HCT116 (cell line): ENCODE measurements around the gene NCAPD3. TPM values are rescaled to one million over a fixed set of nuclear protein-coding genes. Genes with fewer than 3 reads are reported as not detected.

Source experiments
- ATAC-seq: fragments of 200-7000 bp; cut with Tn5 transposase; 2 replicates; pipeline ENCODE4 v1.9.1; 2020; ENCODE audit warnings: mild to moderate bottlenecking, moderate library complexity
- BruUV-seq: library from RNA; stranded (reverse); fragments of 400-500 nt; replicated peaks from 2 replicates; lab custom pipeline; 2021; lab: Mats Ljungman, UMichigan
- CTCF ChIA-PET: fragments of 300-600 bp; sonication (Branson Sonifier 250); formaldehyde crosslinking; loops from one replicate; lab custom pipeline; 2021; ENCODE audit warnings: antibody characterized with exemption; lab: Charles Lee
- POLR2A ChIA-PET: fragments of 300-600, 350-600 bp; sonication (Branson Sonifier 250); formaldehyde crosslinking; loops from one replicate; lab custom pipeline; 2021; ENCODE audit warnings: antibody characterized with exemption; lab: Charles Lee
- RAD21 ChIA-PET, 2 experiments: fragments of 300-600 bp; sonication (Branson Sonifier 250); formaldehyde crosslinking; loops; one replicate each; lab custom pipeline; 2023; ENCODE audit warnings: low total read pairs in 2 of 2; ENCODE audit not compliant: uncharacterized antibody in 2 of 2, unreplicated experiment in 2 of 2, low non-redundant PET in 1 of 2; lab: Charles Lee
- DNase-seq: peaks from one replicate; pipeline ENCODE4 v3.0.0-alpha.2; 2010; ENCODE audit warnings: low read depth, low spot score
- H2AFZ ChIP-seq: fragments of 200-600 bp; shearing (Covaris generic), sonication (generic); 2 replicates; pipeline ENCODE4 v1.6.1; 2017; ENCODE audit warnings: low read depth, mixed run types, mixed read lengths, antibody characterized with exemption, low read length; ENCODE audit not compliant: poor library complexity, severe bottlenecking
- H3K27ac ChIP-seq: 2 replicates; pipeline ENCODE4 v1.5.1; 2012; ENCODE audit warnings: low read depth, low read length
- H3K27me3 ChIP-seq: fragments of 200-600 bp; sonication (generic); 2 replicates; pipeline ENCODE4 v1.6.1; 2016; ENCODE audit warnings: mixed run types, low read length, mixed read lengths; ENCODE audit not compliant: insufficient read depth
- H3K36me3 ChIP-seq, 2 experiments: fragments of 200-500 bp in 1 of 2; fragments of 200-600 bp in 1 of 2; sonication (Bioruptor generic) in 1 of 2; sonication (generic) in 1 of 2; 2 replicates each; pipeline versions ENCODE4 v1.5.1 to v1.6.1; 2014 to 2016; ENCODE audit warnings: low read length in 2 of 2, inconsistent platforms in 1 of 2, mixed read lengths in 1 of 2, mixed run types in 1 of 2; ENCODE audit not compliant: insufficient read depth in 2 of 2, control insufficient read depth in 1 of 2
- H3K4me1 ChIP-seq, 2 experiments: fragments of 200-600 bp in 1 of 2; sonication (generic) in 1 of 2; 2 replicates each; pipeline versions ENCODE4 v1.5.1 to v1.6.1; 2012 to 2017; ENCODE audit warnings: low read length in 2 of 2, inconsistent platforms in 1 of 2, mild to moderate bottlenecking in 1 of 2, mixed read lengths in 1 of 2, mixed run types in 1 of 2, moderate library complexity in 1 of 2; ENCODE audit not compliant: insufficient read depth in 2 of 2, control insufficient read depth in 1 of 2
- H3K4me2 ChIP-seq: fragments of 200-600 bp; sonication (generic); 2 replicates; pipeline ENCODE4 v1.6.1; 2017; ENCODE audit warnings: mixed run types, low read length, mixed read lengths
- H3K4me3 ChIP-seq, 2 experiments: fragments of 200-600 bp in 1 of 2; sonication (generic) in 1 of 2; replicated peaks in 1 of 2; 2 replicates each; pipeline ENCODE4 v1.5.1; 2011 to 2016; ENCODE audit warnings: low read length in 2 of 2, control low read depth in 1 of 2, low read depth in 1 of 2, mild to moderate bottlenecking in 1 of 2, mixed read lengths in 1 of 2, mixed run types in 1 of 2
- H3K79me2 ChIP-seq: fragments of 200-600 bp; sonication (generic); 2 replicates; pipeline ENCODE4 v1.6.1; 2017; ENCODE audit warnings: mild to moderate bottlenecking, mixed run types, low read length, moderate library complexity, mixed read lengths; ENCODE audit not compliant: insufficient read depth
- H3K9ac ChIP-seq: fragments of 200-600 bp; sonication (generic); 2 replicates; pipeline ENCODE4 v1.6.1; 2016; ENCODE audit warnings: low read length, mixed read lengths
- H3K9me2 ChIP-seq: fragments of 200-600 bp; sonication (generic), shearing (Covaris generic); 2 replicates; pipeline ENCODE4 v1.6.1; 2017; ENCODE audit warnings: mixed run types, mild to moderate bottlenecking, moderate library complexity; ENCODE audit not compliant: insufficient read depth
- H3K9me3 ChIP-seq, 2 experiments: fragments of 200-500 bp in 1 of 2; fragments of 200-600 bp in 1 of 2; sonication (Bioruptor generic) in 1 of 2; sonication (generic) in 1 of 2; 2 replicates each; pipeline ENCODE4 v1.6.1; 2014 to 2017; ENCODE audit warnings: low read length in 2 of 2, mixed read lengths in 2 of 2, inconsistent platforms in 1 of 2, low read depth in 1 of 2, mild to moderate bottlenecking in 1 of 2, mixed run types in 1 of 2, moderate library complexity in 1 of 2; ENCODE audit not compliant: control insufficient read depth in 1 of 2, insufficient read depth in 1 of 2
- H4K20me1 ChIP-seq: fragments of 200-600 bp; sonication (generic), shearing (Covaris generic); 2 replicates; pipeline ENCODE4 v1.6.1; 2017; ENCODE audit warnings: mixed run types, mild to moderate bottlenecking, moderate library complexity; ENCODE audit not compliant: insufficient read depth
- CBX3 ChIP-seq: IDR thresholded peaks from 2 replicates; pipeline ENCODE4 v1.6.1; 2012; ENCODE audit warnings: low read depth
- CEBPB ChIP-seq: IDR thresholded peaks from 2 replicates; pipeline ENCODE4 v1.6.1; 2012; ENCODE audit warnings: low read depth
- CTCF ChIP-seq, 3 experiments: fragments of 200-600 bp in 1 of 3; sonication (generic) in 1 of 3; IDR thresholded peaks in 2 of 3; conservative IDR thresholded peaks in 1 of 3; 2 replicates each; pipeline ENCODE4 v1.5.1; 2012 to 2017; ENCODE audit warnings: low read depth in 2 of 3, low read length in 2 of 3, antibody characterized with exemption in 1 of 3, borderline replicate concordance in 1 of 3, control low read depth in 1 of 3, mild to moderate bottlenecking in 1 of 3, mixed read lengths in 1 of 3, mixed run types in 1 of 3, moderate library complexity in 1 of 3; ENCODE audit not compliant: insufficient read depth in 1 of 3
- ELF1 ChIP-seq: IDR thresholded peaks from 2 replicates; pipeline ENCODE4 v1.6.1; 2012; ENCODE audit warnings: low read depth, borderline replicate concordance
- EZH2 ChIP-seq: fragments of 200-600 bp; sonication (generic); IDR thresholded peaks from 2 replicates; pipeline ENCODE4 v1.6.1; 2017; ENCODE audit warnings: antibody characterized with exemption, mixed run types
- EZH2phosphoT487 ChIP-seq: fragments of 200-600 bp; IDR thresholded peaks from 2 replicates; pipeline ENCODE4 v1.6.1; 2018; ENCODE audit warnings: antibody characterized with exemption, borderline replicate concordance
- JUND ChIP-seq: IDR thresholded peaks from 2 replicates; pipeline ENCODE4 v1.6.1; 2012
- MAX ChIP-seq: IDR thresholded peaks from 2 replicates; pipeline ENCODE4 v1.6.1; 2012
- POLR2A ChIP-seq: IDR thresholded peaks from 2 replicates; pipeline ENCODE4 v1.7.0; 2011; ENCODE audit warnings: borderline replicate concordance; ENCODE audit not compliant: insufficient read depth, insufficient read length; ENCODE audit errors: extremely low read depth
- RAD21 ChIP-seq: IDR thresholded peaks from 2 replicates; pipeline ENCODE4 v1.6.1; 2012; ENCODE audit warnings: low read depth, mild to moderate bottlenecking
- SP1 ChIP-seq: IDR thresholded peaks from 2 replicates; pipeline ENCODE4 v1.6.1; 2012; ENCODE audit warnings: low read depth
- TCF7L2 ChIP-seq: IDR thresholded peaks from 2 replicates; pipeline ENCODE4 v1.7.0; 2011; ENCODE audit warnings: borderline replicate concordance, inconsistent platforms; ENCODE audit not compliant: insufficient read depth, insufficient read length; ENCODE audit errors: extremely low read depth
- YY1 ChIP-seq: IDR thresholded peaks from 2 replicates; pipeline ENCODE4 v1.6.1; 2011; ENCODE audit warnings: low read length, low read depth, moderate library complexity, mild to moderate bottlenecking; ENCODE audit not compliant: insufficient replicate concordance; ENCODE audit errors: extremely low read depth
- intact Hi-C: fragments of 100-400 bp; cut with micrococcal nuclease; formaldehyde crosslinking; loops from 2 replicates; pipeline ENCODE4 v1.10.0; 2022
- total RNA-seq: library from RNA; stranded (reverse); gene quantifications from one replicate; pipeline ENCODE4 v1.2.1, GENCODE V29; 2021; ENCODE audit not compliant: unreplicated experiment
- TF ChIP-seq, protein P1 (sequence below): IDR thresholded peaks from 2 replicates; pipeline ENCODE4 v1.6.1; 2011; ENCODE audit warnings: mild to moderate bottlenecking, low read length, moderate library complexity; ENCODE audit not compliant: insufficient replicate concordance; ENCODE audit errors: extremely low read depth

The NCAPD3 gene
- total RNA-seq, 1 experiment from 2014 or later: 71.0 TPM

DNA sequence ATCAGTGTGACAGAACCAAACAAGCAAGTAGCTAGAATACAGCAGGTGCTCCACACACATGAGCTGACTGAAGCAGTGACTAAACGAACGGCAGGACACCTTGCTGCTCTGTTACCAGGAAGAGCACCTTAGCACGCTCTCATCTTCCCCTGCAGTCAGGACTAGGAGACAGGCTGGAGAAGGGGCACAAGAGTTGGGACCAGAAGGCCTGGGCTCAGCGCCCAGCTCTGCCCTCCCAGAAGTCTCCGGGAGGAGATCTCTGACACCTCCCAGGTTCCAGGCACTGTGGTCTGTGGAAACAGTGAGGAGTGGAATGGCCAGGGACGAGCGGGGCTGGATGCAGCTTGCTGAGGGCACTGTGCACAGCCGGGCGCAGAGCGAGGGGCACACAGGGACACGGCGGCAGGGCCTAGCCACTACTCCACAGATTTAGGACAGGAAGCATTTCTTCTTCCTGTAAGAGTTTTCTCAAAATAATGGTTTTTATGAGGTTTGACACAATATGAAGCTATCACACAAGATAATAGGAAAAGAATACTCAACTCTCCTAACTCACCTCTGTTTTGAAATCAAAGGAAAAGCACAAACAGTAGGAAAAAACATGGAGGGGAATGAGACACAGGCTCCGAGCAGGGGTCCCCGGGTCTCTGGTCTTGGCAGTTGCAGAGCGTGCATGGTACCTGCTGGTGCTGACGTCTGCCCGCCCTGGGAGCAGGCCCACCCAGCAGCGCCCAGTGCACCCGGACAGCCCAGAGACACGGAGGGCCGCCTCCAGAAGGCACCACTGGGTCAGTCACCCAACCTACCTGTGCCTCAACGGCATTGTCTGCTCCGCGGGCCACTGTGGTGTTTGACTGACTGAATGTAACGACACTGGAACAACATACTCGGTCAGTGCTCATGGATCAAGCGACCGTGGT lies 67.6 kb downstream of the NCAPD3 start:
- no peak overlapping the region for H3K4me3 ChIP-seq
- RAD21 ChIA-PET: no interaction called here
- intact Hi-C loops: no loop called here

GRCh38 chr11:134155456-134155855 lies 68.3 kb downstream of the NCAPD3 start:
- DNase-seq (no peak), ATAC-seq (no peak)
- Histone ChIP-seq H3K9me3 (no peaks in the 10 kb centered on the region), H4K20me1 (no peaks in the 10 kb centered on the region), H3K4me3 (no peak overlapping the region), H3K79me2 (no peaks in the 10 kb centered on the region), H3K36me3 (peaks cover 22 to 73% of the 10 kb centered on the region in 2 experiments; a peak in 3 of 4 replicates), H3K9me2 (no peaks in the 10 kb centered on the region), H3K27ac (no peak overlapping the region), H3K27me3 (no peaks in the 10 kb centered on the region), H3K9ac (no peak overlapping the region), H3K4me1 (no peaks in the 10 kb centered on the region), H3K4me2 (no peak overlapping the region), H2AFZ (no peak overlapping the region)
- ChIA-PET RAD21 (no interaction called here), CTCF (no interaction called here), POLR2A (no interaction called here)
- intact Hi-C loops: no loop called here
- BruUV-seq: no TSS peak
- TF ChIP-seq CTCF (IDR thresholded peaks at IDR 0.05 in 2 of 3, conservative IDR thresholded peaks at IDR 0.05 in 1 of 3; ENCODE audit: borderline replicate concordance in 1 of 3, insufficient read depth in 1 of 3, low read depth in 2 of 3, low read length in 2 of 3) (no peak), YY1 (no peak), CBX3 (no peak), JUND (no peak), SP1 (no peak), EZH2 (no peak), TCF7L2 (no peak), CEBPB (no peak), RAD21 (no peak)
- TF ChIP-seq, protein P1, sequence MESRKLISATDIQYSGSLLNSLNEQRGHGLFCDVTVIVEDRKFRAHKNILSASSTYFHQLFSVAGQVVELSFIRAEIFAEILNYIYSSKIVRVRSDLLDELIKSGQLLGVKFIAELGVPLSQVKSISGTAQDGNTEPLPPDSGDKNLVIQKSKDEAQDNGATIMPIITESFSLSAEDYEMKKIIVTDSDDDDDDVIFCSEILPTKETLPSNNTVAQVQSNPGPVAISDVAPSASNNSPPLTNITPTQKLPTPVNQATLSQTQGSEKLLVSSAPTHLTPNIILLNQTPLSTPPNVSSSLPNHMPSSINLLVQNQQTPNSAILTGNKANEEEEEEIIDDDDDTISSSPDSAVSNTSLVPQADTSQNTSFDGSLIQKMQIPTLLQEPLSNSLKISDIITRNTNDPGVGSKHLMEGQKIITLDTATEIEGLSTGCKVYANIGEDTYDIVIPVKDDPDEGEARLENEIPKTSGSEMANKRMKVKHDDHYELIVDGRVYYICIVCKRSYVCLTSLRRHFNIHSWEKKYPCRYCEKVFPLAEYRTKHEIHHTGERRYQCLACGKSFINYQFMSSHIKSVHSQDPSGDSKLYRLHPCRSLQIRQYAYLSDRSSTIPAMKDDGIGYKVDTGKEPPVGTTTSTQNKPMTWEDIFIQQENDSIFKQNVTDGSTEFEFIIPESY: no peak

More for the DNA sequence above, 67.6 kb downstream of the NCAPD3 start:
- ChIA-PET CTCF (no interaction called here), POLR2A (no interaction called here)
- Histone ChIP-seq H3K4me2 (no peak overlapping the region), H3K9ac (no peak overlapping the region), H3K36me3 (peaks cover 28 to 75% of the 10 kb centered on the region in 2 experiments; a peak in 3 of 4 replicates), H3K79me2 (no peaks in the 10 kb centered on the region), H3K4me1 (no peaks in the 10 kb centered on the region), H3K27ac (no peak overlapping the region), H3K9me3 (no peaks in the 10 kb centered on the region), H3K27me3 (no peaks in the 10 kb centered on the region), H2AFZ (no peak overlapping the region), H3K9me2 (no peaks in the 10 kb centered on the region), H4K20me1 (no peaks in the 10 kb centered on the region)
- ATAC-seq (no peak), DNase-seq (no peak)
- no TSS peak for BruUV-seq
- no peak for TF ChIP-seq EZH2
- TF ChIP-seq EZH2phosphoT487: no peak
- TF ChIP-seq RAD21: no peak
- no peak for TF ChIP-seq JUND
- no peak for TF ChIP-seq POLR2A
- no peak for TF ChIP-seq YY1
- no peak for TF ChIP-seq SP1
- no peak for TF ChIP-seq CEBPB
- no peak for TF ChIP-seq ELF1
- TF ChIP-seq MAX: no peak
